GM12878 (cell line): Measurements from ENCODE around the gene RAB31. TPM values are rescaled to one million over a fixed set of nuclear protein-coding genes. Genes with fewer than 3 reads are reported as not detected.

Experiments
- ATAC-seq: fragments of 200-7000 bp; cut with Tn5 transposase; 3 replicates; pipeline ENCODE4 v1.9.1; 2020; ENCODE audit warnings: mild to moderate bottlenecking, moderate library complexity
- BruUV-seq: library from RNA; stranded (reverse); fragments of 400-500 nt; replicated peaks from 2 replicates; lab custom pipeline; 2021; lab: Mats Ljungman, UMichigan
- CTCF ChIA-PET: fragments of 300-600 bp; sonication (Branson Sonifier 250); formaldehyde crosslinking; extraction: SDS; loops from one replicate; lab custom pipeline; 2021; ENCODE audit warnings: inconsistent platforms; lab: Yijun Ruan, JAX
- POLR2A ChIA-PET: fragments of 350-600 bp; formaldehyde crosslinking; extraction: SDS; loops from one replicate; lab custom pipeline; 2021; ENCODE audit warnings: inconsistent platforms; lab: Charles Lee
- RAD21 ChIA-PET: fragments of 300-600 bp; sonication (Branson Sonifier 250); formaldehyde crosslinking; loops from one replicate; lab custom pipeline; 2023; ENCODE audit warnings: antibody characterized with exemption; ENCODE audit not compliant: unreplicated experiment; lab: Charles Lee
- SMC1A ChIA-PET: fragments of 300-600 bp; sonication (Branson Sonifier 250); formaldehyde crosslinking; loops from one replicate; lab custom pipeline; 2023; ENCODE audit not compliant: unreplicated experiment, uncharacterized antibody; lab: Charles Lee
- DNase-seq: peaks from one replicate; pipeline ENCODE4 v3.0.0-alpha.2; 2011; ENCODE audit warnings: low read depth, low spot score
- FAIRE-seq: peaks from 3 replicates; lab custom pipeline; 2011; peaks lifted over from hg19 to GRCh38; lab: Jason Lieb, UNC
- H2AFZ ChIP-seq: 2 replicates; pipeline ENCODE4 v1.6.0; 2011; ENCODE audit warnings: low read depth, low read length, control low read depth; ENCODE audit not compliant: control insufficient read depth
- H3K27ac ChIP-seq: 2 replicates; pipeline ENCODE4 v1.5.1; 2011; ENCODE audit warnings: control low read depth; ENCODE audit not compliant: control insufficient read depth, insufficient read depth
- H3K27me3 ChIP-seq, 2 experiments: replicated peaks in 1 of 2; 2 replicates each; pipeline versions ENCODE4 v1.6.0 to v1.6.1; 2011; ENCODE audit warnings: low read length in 1 of 2; ENCODE audit not compliant: control insufficient read depth in 2 of 2, insufficient read depth in 2 of 2
- H3K36me3 ChIP-seq, 2 experiments: 2 replicates each; pipeline ENCODE4 v1.5.1; 2011; ENCODE audit warnings: low read length in 1 of 2; ENCODE audit not compliant: control insufficient read depth in 2 of 2, insufficient read depth in 2 of 2
- H3K4me1 ChIP-seq: 2 replicates; pipeline ENCODE4 v1.6.1; 2011; ENCODE audit warnings: mild to moderate bottlenecking, low read length, moderate library complexity, mixed read lengths; ENCODE audit not compliant: control insufficient read depth, insufficient read depth
- H3K4me2 ChIP-seq: 2 replicates; pipeline ENCODE4 v1.6.0; 2011; ENCODE audit warnings: control low read depth; ENCODE audit not compliant: control insufficient read depth, insufficient read depth
- H3K4me3 ChIP-seq: fragments of 200-600 bp; sonication (generic); 2 replicates; pipeline ENCODE4 v1.5.1; 2016
- H3K79me2 ChIP-seq: 2 replicates; pipeline ENCODE4 v1.6.0; 2011; ENCODE audit warnings: low read length; ENCODE audit not compliant: control insufficient read depth, insufficient read depth
- H3K9ac ChIP-seq: 2 replicates; pipeline ENCODE4 v1.8.0; 2011; ENCODE audit warnings: low read length, control low read depth, mixed read lengths; ENCODE audit not compliant: control insufficient read depth, insufficient read depth
- H3K9me3 ChIP-seq: replicated peaks from 3 replicates; pipeline ENCODE4 v1.5.1; 2011; ENCODE audit warnings: mild to moderate bottlenecking, low read length; ENCODE audit not compliant: control insufficient read depth, insufficient read depth
- H4K20me1 ChIP-seq: 2 replicates; pipeline ENCODE4 v1.6.0; 2011; ENCODE audit not compliant: control insufficient read depth, insufficient read depth
- ASH2L ChIP-seq: fragments of 300-600, 200-600 bp; sonication (generic); IDR thresholded peaks from 2 replicates; pipeline ENCODE4 v1.6.1; 2017; ENCODE audit warnings: low read depth, mild to moderate bottlenecking, borderline replicate concordance
- BCL11A ChIP-seq: IDR thresholded peaks from 2 replicates; pipeline ENCODE4 v1.6.1; 2011; ENCODE audit warnings: low read depth, low read length
- BMI1 ChIP-seq: fragments of 450-650 bp; IDR thresholded peaks from 2 replicates; pipeline ENCODE4 v1.6.1; 2016; ENCODE audit warnings: mild to moderate bottlenecking, moderate library complexity, borderline replicate concordance
- EP300 ChIP-seq, 2 experiments: fragments of 150-350 bp in 1 of 2; IDR thresholded peaks; 2 replicates each; pipeline ENCODE4 v1.6.1; 2011 to 2012; ENCODE audit warnings: low read depth in 2 of 2, low read length in 2 of 2, borderline replicate concordance in 1 of 2, improper control_type of control experiment in 1 of 2, inconsistent platforms in 1 of 2; ENCODE audit not compliant: control insufficient read depth in 1 of 2
- FOXK2 ChIP-seq: fragments of 450-650 bp; IDR thresholded peaks from 2 replicates; pipeline ENCODE4 v1.6.1; 2017; ENCODE audit warnings: mild to moderate bottlenecking, moderate library complexity
- GATAD2B ChIP-seq: fragments of 450-650 bp; conservative IDR thresholded peaks from 2 replicates; pipeline ENCODE4 v1.6.1; 2017; ENCODE audit warnings: low read depth, mild to moderate bottlenecking, moderate library complexity
- IKZF1 ChIP-seq: fragments of 450-650 bp; conservative IDR thresholded peaks from 2 replicates; pipeline ENCODE4 v1.6.1; 2017; ENCODE audit warnings: antibody characterized with exemption, mild to moderate bottlenecking
- KDM1A ChIP-seq: fragments of 200-600 bp; sonication (generic); IDR thresholded peaks from 2 replicates; pipeline ENCODE4 v1.6.1; 2016; ENCODE audit warnings: borderline replicate concordance
- NBN ChIP-seq: fragments of 450-650 bp; IDR thresholded peaks from 2 replicates; pipeline ENCODE4 v1.6.1; 2016
- PML ChIP-seq: IDR thresholded peaks from 2 replicates; pipeline ENCODE4 v1.6.1; 2012; ENCODE audit warnings: low read length, inconsistent platforms
- SREBF2 ChIP-seq: IDR thresholded peaks from 2 replicates; pipeline ENCODE4 v1.6.1; 2012; ENCODE audit warnings: mild to moderate bottlenecking, low read length
- TAF1 ChIP-seq: IDR thresholded peaks from 2 replicates; pipeline ENCODE4 v1.6.1; 2011; ENCODE audit warnings: mild to moderate bottlenecking, low read depth, low read length, borderline replicate concordance
- WRNIP1 ChIP-seq: IDR thresholded peaks from 2 replicates; pipeline ENCODE4 v1.6.1; 2011; ENCODE audit warnings: low read depth, low read length, improper control_type of control experiment, borderline replicate concordance
- WGBS: methylation state at CpG from one replicate; pipeline ENCODE4 v1.1.6; 2016; ENCODE audit warnings: low lambda C conversion rate; ENCODE audit not compliant: insufficient replicate concordance, insufficient coverage; ENCODE audit errors: missing lambda C conversion rate; 5-methylcytosine and 5-hydroxymethylcytosine counted together
- in situ Hi-C: fragments of 300-500 bp; cut with MboI; formaldehyde crosslinking; loops from 9 replicates; pipeline ENCODE4 v1.14.3; 2018; ENCODE audit warnings: mixed read lengths
- intact Hi-C: fragments of 100-400 bp; cut with micrococcal nuclease; formaldehyde crosslinking; loops from one replicate; pipeline ENCODE4 v1.14.2; 2022; ENCODE audit not compliant: unreplicated experiment
- polyA plus RNA-seq, 11 experiments: library from polyadenylated mRNA; depleted of rRNA in 4 of 11; unstranded in 6 of 11; stranded (reverse) in 5 of 11; fragments of >200 nt; fragmentation: Nextera tagmentation in 4 of 11; fragmentation: Illumina TruSeq in 1 of 11; extraction: Ambion mirVana in 4 of 11; extraction: Trizol in 1 of 11; gene quantifications; 1 replicate in 1 of 11; 2 replicates in 10 of 11; pipeline versions ENCODE4 v1.2.1 to v1.2.3, GENCODE V29; 2011 to 2016; ENCODE audit warnings: inconsistent platforms in 2 of 11, missing spikeins in 2 of 11, low read depth in 1 of 11
- total RNA-seq, 4 experiments: library from RNA; depleted of rRNA in 3 of 4; stranded (reverse); fragments of >200 nt in 3 of 4; fragmentation: Illumina TruSeq in 1 of 4; extraction: Trizol in 1 of 4; gene quantifications; 2 replicates each; pipeline versions ENCODE4 v1.2.1 to v1.2.3, GENCODE V29; 2013 to 2021
- TF ChIP-seq, protein P1 (sequence below): IDR thresholded peaks from 2 replicates; pipeline ENCODE4 v1.6.1; 2012; ENCODE audit warnings: low read depth, low read length, improper control_type of control experiment
- TF ChIP-seq, protein P2 (sequence below): fragments of 450-650 bp; IDR thresholded peaks from 2 replicates; pipeline ENCODE4 v1.6.1; 2016; ENCODE audit warnings: mild to moderate bottlenecking

Gene RAB31
- total and polyA plus RNA-seq, 10 of the 15 experiments (the other 5 are each of a cell fraction or from before 2014, with no cell fraction given) = 0.80 to 23.3 (median 12.2) TPM

DNA sequence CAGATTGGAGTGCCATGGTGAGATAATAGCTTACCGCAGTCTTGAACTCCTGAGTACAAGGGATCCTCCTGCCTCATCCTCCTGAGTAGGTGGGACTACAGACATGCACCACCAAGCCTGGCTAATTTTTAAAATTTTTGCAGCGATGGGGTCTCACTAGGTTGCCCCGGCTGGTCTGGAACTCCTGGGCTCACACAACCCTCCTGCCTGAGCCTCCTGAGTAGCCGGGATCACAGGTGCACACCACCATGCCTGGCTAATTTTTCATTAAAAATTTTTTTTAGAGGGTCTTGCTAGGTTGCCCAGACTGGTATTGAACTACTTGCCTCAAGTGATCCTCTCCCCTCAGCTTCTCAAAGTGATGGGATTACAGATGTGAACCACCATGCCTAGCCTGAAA, 27.8 kb downstream of the RAB31 start:
- no TSS peak for BruUV-seq
- Histone ChIP-seq H3K4me2 (no peak overlapping the region), H3K9me3 (no peaks in the 10 kb centered on the region), H3K4me3 (no peak overlapping the region), H2AFZ (no peak overlapping the region), H3K27me3 (no peaks in the 10 kb centered on the region; a peak in 1 of 4 replicates), H3K9ac (no peak overlapping the region), H3K36me3 (no peaks in the 10 kb centered on the region)
- no peak for ATAC-seq
- TF ChIP-seq EP300 (IDR thresholded peaks at IDR 0.05; ENCODE audit: borderline replicate concordance in 1 of 2, control insufficient read depth in 1 of 2, low read depth in 2 of 2, low read length in 2 of 2) (no peak), KDM1A (no peak), IKZF1 (no peak), PML (no peak), GATAD2B (no peak), BMI1 (no peak), BCL11A (no peak), TAF1 (no peak), NBN (no peak), SREBF2 (no peak), FOXK2 (no peak), ASH2L (no peak), WRNIP1 (no peak)
- TF ChIP-seq, protein P1, sequence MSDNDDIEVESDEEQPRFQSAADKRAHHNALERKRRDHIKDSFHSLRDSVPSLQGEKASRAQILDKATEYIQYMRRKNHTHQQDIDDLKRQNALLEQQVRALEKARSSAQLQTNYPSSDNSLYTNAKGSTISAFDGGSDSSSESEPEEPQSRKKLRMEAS = no peak
- TF ChIP-seq, protein P2, sequence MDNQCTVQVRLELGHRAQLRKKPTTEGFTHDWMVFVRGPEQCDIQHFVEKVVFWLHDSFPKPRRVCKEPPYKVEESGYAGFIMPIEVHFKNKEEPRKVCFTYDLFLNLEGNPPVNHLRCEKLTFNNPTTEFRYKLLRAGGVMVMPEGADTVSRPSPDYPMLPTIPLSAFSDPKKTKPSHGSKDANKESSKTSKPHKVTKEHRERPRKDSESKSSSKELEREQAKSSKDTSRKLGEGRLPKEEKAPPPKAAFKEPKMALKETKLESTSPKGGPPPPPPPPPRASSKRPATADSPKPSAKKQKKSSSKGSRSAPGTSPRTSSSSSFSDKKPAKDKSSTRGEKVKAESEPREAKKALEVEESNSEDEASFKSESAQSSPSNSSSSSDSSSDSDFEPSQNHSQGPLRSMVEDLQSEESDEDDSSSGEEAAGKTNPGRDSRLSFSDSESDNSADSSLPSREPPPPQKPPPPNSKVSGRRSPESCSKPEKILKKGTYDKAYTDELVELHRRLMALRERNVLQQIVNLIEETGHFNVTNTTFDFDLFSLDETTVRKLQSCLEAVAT = no peak
- TF ChIP-seq, all 136 proteins: peak for 0
- Histone ChIP-seq H3K27ac (no peak overlapping the region), H3K4me1 (no peaks in the 10 kb centered on the region), H4K20me1 (peaks cover 3% of the 10 kb centered on the region; the same call in 1 of the 2 replicates), H3K79me2 (no peaks in the 10 kb centered on the region)
- SMC1A ChIA-PET = no interaction called here
- in situ Hi-C loops = no loop called here
- WGBS = 75% methylated on average over 4 of the region's 4 CpGs
- intact Hi-C loops = no loop called here
- no peak for DNase-seq
- CTCF ChIA-PET = no interaction called here
- FAIRE-seq = no peak
- POLR2A ChIA-PET = no interaction called here
- RAD21 ChIA-PET = no interaction called here
